NCI-H1417 treated with DMSO at 0.1 percent for 48 hours (cell line): Measurements from ENCODE around the gene CHPF.
A peak's percentile ranks its signal among the peaks of the same experiment; 100 is the strongest.

Source experiments
- DNase-seq: peaks from one replicate; lab custom pipeline; 2025; lab: John Stamatoyannopoulos, UW

Gene CHPF

GRCh38 chr2:219513787-219514186 is 29.8 kb downstream of the CHPF start:
- no peak for DNase-seq

- no peak for DNase-seq
Measured at GRCh38 chr2:219512524-219513216, 30.9 kb downstream of the CHPF start.

GRCh38 chr2:219511547-219512325 is 31.9 kb downstream of the CHPF start:
- DNase-seq = no peak

GRCh38 chr2:219510512-219511135 is 33.0 kb downstream of the CHPF start:
- DNase-seq = no peak

DNA sequence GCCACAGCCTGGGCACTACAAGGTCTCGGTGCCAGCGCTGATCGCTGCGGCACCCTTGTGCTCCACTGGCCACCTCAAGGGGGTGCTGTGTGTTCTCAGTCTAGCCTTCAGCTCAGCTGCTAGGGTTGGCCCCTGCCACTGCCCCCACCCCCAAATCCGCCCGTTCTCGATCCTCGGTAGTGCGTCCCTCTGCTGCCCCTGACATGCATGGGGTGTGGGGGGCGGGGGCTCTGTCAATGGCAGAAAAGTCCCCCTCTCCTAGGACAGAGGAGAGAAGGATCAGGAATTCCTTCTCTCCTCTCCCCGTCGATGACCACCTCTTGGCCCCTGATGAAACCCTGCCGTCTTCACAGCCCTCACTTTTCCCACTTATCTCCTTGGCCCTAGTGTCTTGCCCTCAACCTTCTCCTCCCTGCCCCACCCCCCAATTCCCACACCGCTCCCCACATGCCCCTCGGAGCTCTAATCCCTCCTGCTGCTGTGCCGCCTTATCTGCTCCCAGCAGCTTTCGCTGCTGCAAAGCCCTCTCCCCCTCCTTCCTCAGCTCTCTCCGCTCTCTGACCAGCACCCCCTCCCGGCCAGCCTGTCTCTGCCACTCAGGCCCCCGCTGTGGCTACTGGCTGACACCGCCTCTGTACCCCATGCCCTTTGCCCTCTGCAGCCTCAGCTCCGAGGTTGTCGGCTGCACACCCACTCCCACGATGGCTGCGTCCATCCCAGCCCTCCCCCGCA is 33.7 kb downstream of the CHPF start:
- no peak for DNase-seq

GRCh38 chr2:219508971-219509779 is 34.4 kb downstream of the CHPF start:
- DNase-seq = no peak

DNA sequence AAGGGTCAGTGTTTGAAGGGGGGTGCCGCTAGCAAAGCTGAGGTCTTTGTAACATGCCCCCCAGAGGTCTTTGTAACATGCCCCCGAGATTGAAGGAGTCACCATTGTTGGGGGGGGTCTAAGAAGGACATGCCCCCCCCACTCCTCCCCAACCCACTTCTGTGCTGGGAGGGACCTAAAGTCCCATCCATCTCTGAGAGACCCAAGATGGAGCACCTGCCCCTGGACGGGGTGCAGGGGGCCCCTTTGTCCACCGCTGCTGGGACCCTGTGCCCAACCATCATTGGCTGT is 35.2 kb downstream of the CHPF start:
- no peak for DNase-seq

DNA sequence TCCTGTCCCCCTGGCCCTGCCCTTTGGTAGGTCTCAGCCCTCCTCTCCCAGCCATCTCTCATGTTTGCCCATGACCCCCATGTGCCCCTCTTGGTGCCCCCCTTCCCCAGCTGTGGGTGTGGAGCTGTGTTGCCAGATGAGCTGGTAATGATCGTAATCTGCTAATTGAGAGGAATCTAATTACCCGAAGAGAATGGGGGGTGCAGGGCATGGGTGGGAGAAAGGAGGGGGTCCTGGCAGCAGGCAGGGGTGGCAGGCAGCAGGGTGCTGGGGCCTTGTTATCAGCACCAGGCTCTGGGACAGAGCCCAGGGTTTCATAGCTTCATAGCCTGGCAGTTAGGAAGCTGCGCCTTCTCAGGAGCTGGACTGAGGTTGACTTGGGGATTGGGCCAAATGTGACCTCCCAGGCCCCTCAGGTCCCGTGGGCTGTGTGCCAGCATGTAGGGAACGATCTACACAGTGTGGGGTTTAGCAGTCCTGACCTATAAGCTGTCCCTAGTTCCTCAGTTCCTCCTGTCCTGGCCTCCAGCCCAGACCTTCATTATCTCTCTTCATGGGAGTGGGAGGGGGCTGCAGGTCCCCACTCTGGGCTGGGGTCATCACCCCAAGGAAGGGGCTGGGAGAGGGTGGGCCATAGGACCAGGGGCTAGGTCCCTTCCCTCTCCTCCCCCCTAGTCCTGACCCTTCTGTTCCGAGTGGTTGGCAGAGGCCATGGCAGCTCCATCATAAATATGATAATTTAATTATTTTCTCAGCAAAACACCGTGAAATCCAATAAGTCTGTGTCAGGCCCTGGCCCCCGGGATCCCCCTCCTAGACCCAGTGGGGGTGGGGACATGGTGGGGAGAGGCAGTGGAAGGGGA is 35.8 kb downstream of the CHPF start:
- no peak for DNase-seq

DNA sequence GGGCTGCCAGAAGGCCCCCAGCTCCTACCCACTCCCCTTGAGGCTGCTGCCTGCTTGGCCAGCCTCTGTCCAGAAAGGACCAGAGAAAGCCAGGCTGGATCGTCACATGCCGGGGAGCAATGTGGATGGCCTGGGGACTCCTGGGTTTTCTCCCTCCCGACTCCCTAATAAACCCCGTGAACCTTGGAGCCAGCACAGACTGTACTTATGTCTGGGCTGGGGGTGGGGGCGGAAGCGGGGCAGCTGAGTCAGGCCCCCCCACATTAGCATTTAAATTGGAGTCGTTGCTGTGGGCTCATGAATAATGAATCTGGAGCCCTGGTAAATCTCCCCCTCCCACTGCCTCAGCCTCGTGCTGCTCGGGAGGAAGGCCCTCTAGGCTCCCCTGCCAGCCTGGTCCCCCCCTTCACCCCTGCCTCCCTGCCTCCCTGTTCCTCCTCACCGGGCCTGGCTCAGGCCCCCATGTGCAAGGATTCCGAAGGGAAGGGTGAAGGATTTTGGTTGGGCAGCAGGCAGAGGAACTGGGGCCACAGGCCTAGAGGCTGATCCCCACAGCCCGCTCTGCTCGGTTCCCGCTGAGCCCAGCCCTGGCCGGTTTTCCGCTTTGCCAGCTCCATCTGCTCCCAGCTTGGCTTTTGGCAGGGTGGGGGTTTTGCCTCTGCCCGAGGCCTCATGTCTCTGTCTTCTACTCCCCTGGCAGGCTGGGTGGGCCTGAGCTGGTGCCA is 36.6 kb downstream of the CHPF start:
- no peak for DNase-seq

DNA sequence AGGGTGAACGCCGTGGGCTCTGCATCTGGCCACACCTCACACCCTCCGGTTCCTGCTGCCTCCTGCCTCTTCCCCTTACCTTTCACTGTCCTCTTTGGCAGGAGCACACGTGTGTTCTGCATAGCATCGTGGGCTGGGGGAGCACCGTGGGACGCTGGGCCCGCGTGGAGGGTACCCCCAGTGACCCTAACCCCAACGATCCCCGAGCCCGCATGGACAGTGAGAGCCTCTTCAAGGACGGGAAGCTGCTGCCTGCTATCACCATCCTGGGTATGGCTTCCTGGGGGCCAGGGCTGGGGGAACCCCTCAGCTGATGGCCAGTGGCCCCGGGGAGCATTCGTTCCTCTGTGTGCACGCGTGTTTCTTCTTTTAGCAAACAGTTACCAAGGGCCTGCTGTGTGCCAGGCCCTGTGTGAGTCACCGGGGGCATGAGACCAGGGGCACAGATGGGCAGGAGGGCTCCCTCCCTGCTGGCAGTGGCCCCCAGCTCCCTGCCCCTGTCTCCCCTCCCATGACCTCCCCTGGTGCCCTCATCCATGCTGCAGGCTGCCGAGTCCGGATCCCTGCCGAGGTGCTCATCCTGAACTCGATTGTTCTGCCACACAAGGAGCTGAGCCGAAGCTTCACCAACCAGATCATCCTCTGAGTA is 37.3 kb downstream of the CHPF start:
- DNase-seq = no peak

GRCh38 chr2:219505585-219505984 is 38.0 kb downstream of the CHPF start:
- DNase-seq = no peak

DNA sequence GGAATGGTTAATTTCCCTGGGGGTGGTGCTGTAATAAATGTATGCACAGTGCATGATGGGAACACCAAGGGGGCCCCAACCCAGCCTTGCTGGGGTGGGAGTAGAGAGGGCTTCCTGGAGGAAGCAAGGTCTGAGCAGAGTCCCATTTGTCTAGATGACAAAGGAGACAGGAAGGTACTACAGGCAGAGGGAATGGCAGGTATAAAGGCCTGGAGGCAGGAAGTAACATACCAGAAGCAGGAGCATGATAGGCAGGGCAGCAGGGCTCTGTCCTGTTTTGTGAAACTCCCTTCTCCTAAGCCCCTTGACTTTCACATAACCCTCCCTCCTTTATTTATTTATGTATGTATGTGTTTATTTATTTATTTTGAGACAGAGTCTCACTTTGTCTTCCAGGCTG is 41.0 kb downstream of the CHPF start:
- DNase-seq = no peak

GRCh38 chr2:219501849-219502248 is 41.8 kb downstream of the CHPF start:
- no peak for DNase-seq

GRCh38 chr2:219500135-219500534 is 43.5 kb downstream of the CHPF start:
- DNase-seq = no peak

DNA sequence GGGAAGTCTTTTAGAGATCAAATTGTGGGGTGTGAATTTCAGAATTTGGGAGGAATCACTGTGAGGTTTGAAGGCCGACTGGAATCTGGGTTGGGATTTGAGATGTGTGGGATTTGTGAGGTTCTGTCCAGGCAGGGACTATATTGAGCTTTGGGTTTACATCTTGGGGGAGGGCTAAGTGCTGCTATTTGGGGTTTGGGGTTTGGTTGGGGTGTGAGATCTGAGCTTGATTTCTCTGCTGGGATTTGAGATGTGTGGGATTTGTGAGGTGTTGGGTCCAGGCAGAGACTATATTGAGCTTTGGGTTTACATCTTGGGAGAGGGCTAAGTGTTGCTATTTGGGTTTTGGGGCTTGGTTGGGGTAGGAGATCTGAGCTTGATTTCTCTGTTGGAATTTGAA is 44.1 kb downstream of the CHPF start:
- DNase-seq = no peak

DNA sequence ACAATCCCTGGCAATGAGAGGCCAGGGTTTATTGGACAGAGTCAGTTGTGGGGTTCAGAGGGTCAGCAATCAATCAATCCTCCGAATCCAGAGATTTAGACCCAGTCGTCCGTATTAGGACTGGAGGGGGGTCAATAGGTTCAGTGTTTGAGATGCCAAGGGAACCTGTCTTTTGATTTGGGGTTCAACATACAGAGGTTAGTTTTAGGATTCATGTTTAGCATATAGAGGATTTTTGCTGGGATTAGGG is 44.6 kb downstream of the CHPF start:
- DNase-seq = no peak

- DNase-seq = peak; percentile 58
Measured at GRCh38 chr2:219498280-219499057, 45.1 kb downstream of the CHPF start, which contains the start of gene GMPPA. TSS of gene GMPPA (plus strand) at chr2:219498891. CDS start at chr2:219499976, 1,085 bp downstream.

GRCh38 chr2:219497495-219498279 is 45.9 kb downstream of the CHPF start:
- DNase-seq = no peak
